Hepatocyte (in vitro differentiated cells): Measurements from ENCODE around the gene ZNF215.

ENCODE experiments used
- EZH2 ChIP-seq: fragments of 200-600 bp; sonication (generic); IDR thresholded peaks from 2 replicates; pipeline ENCODE4 v1.6.1; 2016; ENCODE audit warnings: antibody characterized with exemption, mild to moderate bottlenecking, borderline replicate concordance
- EZH2phosphoT487 ChIP-seq: fragments of 200-600 bp; sonication (generic); IDR thresholded peaks from one replicate; pipeline ENCODE4 v1.6.1; 2018; ENCODE audit warnings: antibody characterized with exemption, mild to moderate bottlenecking, low read depth, moderate library complexity; ENCODE audit not compliant: unreplicated experiment, severe bottlenecking
- TF ChIP-seq, protein P1 (sequence below): fragments of 200-600 bp; sonication (generic); IDR thresholded peaks from 2 replicates; pipeline ENCODE4 v1.5.1; 2016; ENCODE audit warnings: antibody characterized with exemption, mild to moderate bottlenecking; ENCODE audit not compliant: poor library complexity

- TF ChIP-seq, protein P1, sequence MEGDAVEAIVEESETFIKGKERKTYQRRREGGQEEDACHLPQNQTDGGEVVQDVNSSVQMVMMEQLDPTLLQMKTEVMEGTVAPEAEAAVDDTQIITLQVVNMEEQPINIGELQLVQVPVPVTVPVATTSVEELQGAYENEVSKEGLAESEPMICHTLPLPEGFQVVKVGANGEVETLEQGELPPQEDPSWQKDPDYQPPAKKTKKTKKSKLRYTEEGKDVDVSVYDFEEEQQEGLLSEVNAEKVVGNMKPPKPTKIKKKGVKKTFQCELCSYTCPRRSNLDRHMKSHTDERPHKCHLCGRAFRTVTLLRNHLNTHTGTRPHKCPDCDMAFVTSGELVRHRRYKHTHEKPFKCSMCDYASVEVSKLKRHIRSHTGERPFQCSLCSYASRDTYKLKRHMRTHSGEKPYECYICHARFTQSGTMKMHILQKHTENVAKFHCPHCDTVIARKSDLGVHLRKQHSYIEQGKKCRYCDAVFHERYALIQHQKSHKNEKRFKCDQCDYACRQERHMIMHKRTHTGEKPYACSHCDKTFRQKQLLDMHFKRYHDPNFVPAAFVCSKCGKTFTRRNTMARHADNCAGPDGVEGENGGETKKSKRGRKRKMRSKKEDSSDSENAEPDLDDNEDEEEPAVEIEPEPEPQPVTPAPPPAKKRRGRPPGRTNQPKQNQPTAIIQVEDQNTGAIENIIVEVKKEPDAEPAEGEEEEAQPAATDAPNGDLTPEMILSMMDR = no peak
- no peak for TF ChIP-seq EZH2
- no peak for TF ChIP-seq EZH2phosphoT487
These were observed 36.4 kb upstream of the ZNF215 start for GRCh38 chr11:6889835-6890234.
